HFF-Myc (cell line): ENCODE results near the gene ZNF280B.
"Not testable (repeated sequence)": the region's sequence is repeated elsewhere in the genome, so short reads cannot be mapped to it uniquely, and the experiment has no call there.

Experiments used
- DNase-seq: peaks from one replicate; pipeline ENCODE4 v3.0.0-alpha.2; 2011; ENCODE audit warnings: low read depth; ENCODE audit errors: extremely low read depth
- H3K4me3 ChIP-seq: replicated peaks from 2 replicates; pipeline ENCODE4 v1.5.1; 2011; ENCODE audit warnings: low read depth, mild to moderate bottlenecking, control low read depth, low read length
- TF ChIP-seq, protein P1 (sequence below): IDR thresholded peaks from 2 replicates; pipeline ENCODE4 v1.5.1; 2012; ENCODE audit warnings: mild to moderate bottlenecking, low read depth, low read length, control low read depth; ENCODE audit errors: missing control alignments

The ZNF280B gene

DNA sequence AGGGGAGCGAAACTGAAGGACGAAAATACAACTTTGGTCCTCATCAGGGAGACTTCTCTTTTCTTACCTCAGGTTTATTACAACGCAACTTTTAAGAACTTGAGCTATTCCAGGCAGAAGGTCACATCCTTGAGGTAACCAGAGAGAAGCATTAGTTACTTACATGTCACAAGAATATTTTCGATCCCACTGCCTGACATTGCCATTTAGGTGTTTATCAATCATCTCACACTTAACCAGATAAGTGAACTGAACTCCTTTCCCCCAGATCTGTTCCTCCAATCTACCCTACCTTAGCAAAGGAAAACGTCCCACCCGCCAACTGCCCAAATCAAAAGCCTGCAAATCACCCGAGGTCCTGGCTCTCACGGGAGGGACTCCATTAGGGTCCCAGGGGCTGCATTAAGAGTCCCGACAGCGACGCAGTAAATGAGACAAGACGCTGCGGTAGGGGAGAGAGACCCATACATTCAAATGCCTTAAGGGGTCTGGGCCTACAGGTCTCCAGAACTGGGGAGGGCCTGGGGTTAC is 734 bp downstream of the ZNF280B start:
- TF ChIP-seq, protein P1, sequence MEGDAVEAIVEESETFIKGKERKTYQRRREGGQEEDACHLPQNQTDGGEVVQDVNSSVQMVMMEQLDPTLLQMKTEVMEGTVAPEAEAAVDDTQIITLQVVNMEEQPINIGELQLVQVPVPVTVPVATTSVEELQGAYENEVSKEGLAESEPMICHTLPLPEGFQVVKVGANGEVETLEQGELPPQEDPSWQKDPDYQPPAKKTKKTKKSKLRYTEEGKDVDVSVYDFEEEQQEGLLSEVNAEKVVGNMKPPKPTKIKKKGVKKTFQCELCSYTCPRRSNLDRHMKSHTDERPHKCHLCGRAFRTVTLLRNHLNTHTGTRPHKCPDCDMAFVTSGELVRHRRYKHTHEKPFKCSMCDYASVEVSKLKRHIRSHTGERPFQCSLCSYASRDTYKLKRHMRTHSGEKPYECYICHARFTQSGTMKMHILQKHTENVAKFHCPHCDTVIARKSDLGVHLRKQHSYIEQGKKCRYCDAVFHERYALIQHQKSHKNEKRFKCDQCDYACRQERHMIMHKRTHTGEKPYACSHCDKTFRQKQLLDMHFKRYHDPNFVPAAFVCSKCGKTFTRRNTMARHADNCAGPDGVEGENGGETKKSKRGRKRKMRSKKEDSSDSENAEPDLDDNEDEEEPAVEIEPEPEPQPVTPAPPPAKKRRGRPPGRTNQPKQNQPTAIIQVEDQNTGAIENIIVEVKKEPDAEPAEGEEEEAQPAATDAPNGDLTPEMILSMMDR, result no peak
- peak overlapping the region; percentile 73 for H3K4me3 ChIP-seq
- no peak for DNase-seq

DNA sequence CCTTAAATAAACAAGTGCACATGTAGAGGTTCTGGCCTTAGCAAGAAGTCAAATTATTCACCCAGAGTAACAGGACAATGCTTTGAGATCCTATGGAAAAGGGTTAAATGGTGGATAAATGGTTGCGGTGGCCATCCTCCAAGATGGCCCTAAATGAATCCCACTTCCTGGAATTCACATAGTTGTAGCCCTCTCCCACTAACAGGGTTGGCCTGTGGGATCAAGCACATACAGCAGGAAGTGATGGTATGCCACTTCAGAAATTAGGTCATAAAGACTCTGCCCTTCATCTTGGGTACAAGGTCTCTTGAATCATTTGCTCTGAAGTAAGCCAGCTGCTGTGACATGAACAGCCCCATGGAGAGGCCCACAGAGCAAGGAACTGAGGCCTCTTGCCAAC is 1.8 kb downstream of the ZNF280B start:
- TF ChIP-seq, protein P1, result no peak
- no peak for DNase-seq
- no peak overlapping the region for H3K4me3 ChIP-seq

DNA sequence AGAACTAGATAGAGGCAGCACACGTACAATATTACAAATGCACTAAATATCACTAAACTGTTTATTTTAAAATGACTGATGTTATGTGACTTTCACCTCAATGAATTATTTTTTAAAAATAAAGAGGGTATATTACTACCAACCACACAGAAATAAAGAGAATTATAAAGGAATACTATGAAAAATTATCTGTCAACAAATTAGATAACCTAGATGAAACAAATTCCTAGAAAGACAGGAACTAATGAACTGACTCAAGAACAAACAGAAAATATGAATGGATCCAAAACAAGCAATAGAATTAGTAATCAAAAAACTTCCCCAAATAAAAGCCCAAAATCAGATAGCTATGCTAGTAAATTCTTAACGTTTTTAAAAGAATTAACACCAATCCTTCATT is 10.3 kb downstream of the ZNF280B start:
- no peak for DNase-seq
- no peak overlapping the region for H3K4me3 ChIP-seq
- TF ChIP-seq, protein P1, result no peak

DNA sequence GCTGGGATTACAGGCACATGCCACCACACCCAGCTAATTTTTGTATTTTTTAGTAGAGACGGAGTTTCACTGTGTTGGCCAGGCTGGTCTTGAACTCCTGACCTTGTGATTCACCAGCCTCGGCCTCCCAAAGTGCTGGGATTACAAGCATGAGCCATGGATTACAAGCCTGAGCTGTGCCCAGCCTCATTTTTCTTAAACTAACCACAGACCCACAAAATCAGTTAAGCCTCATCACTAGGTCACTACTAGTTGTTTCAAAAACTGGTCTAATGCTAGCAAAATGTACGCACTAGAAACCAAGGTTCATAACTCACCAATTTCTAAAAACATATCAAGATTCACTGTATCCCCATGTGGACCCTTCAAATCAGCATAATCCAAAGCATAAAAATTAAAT is 17.0 kb downstream of the ZNF280B start:
- not testable (repeated sequence) for DNase-seq, H3K4me3 ChIP-seq

DNA sequence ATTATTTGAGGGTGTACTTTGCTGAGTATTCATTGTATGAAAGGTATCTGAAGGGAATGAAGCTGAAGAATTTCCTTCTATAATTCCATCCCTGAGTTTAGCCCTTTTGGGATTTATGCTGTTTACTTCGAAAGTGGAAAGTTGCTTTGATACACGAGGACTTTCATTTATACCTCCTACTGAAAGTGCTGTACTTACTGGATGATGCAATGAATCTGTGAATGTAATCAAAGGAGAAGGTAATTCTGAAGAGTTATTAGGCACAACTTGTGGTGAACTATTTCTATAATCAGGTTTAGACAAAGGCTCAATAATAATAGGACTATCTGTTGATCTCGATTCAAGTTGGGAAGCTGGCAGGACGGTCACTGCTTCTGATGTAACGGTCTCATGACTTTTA is 19.8 kb downstream of the ZNF280B start:
- no peak for DNase-seq
- TF ChIP-seq, protein P1, result no peak
- H3K4me3 ChIP-seq, result no peak overlapping the region

DNA sequence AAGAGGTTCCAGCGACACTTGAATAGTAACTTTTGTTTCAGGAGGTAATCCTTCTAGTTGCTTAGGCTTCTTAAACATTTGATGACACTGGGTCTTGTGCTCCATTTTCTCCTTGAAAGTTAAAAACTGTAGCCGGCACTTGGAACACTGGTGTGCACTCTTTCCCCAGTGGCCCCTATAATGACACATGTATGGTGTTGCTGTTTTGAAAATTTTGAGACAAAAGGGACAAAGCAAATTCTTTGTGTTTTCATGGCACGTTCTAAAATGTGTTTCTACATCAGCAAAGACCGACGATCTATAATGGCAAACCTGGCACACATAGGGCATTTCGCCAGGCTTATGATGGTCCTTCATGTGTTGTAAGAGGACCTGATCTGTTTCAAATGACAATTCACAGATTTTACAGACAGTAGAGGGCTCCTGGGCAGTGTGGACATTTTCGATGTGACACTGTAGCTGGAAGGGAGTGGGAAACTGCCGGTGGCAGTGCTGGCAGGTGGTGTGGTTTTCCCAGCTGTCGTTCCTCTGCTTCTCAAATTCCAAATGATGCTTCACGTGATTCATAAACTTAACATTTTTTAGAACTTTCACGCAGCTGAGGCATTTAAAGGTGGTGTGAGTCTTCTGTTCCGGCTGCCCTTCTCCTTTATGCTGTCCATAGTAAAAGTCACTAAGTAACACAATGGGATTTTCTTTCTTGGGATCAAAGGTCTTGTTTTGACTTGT is 20.5 kb downstream of the ZNF280B start:
- H3K4me3 ChIP-seq, result no peak overlapping the region
- TF ChIP-seq, protein P1, result no peak
- no peak for DNase-seq

DNA sequence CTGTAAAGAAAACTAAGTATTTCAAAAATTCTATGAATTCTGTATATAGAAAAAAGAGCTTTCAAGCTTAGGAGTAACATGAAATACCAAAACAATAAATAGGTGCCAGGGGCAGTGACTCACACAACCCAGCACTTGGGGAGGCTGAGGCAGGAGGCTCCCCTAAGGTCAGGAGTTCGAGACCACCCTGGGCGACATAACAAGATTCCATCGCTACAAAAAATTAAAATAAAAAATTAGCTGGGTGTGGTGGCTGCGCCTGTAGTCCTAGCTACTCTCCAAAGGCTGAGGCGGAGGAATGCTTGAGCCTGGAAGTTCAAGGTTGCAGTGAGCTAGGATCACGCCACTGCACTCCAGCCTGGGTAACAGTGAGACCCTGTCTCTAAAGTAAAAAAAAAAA is 21.5 kb downstream of the ZNF280B start:
- TF ChIP-seq, protein P1, result no peak
- H3K4me3 ChIP-seq, result no peak overlapping the region
- DNase-seq, result no peak
